D721Med (cell line): ENCODE data around the gene MCF2.

Experiments
- DNase-seq: peaks from one replicate; pipeline ENCODE4 v3.0.0; 2011; ENCODE audit warnings: low spot score; ENCODE audit not compliant: insufficient read length
- FAIRE-seq: peaks from 2 replicates; lab custom pipeline; 2011; peaks lifted over from hg19 to GRCh38; lab: Jason Lieb, UNC
- CTCF ChIP-seq: IDR thresholded peaks from 2 replicates; pipeline ENCODE4 v1.5.1; 2012; ENCODE audit warnings: mild to moderate bottlenecking, control low read depth; ENCODE audit not compliant: insufficient read depth; ENCODE audit errors: missing control alignments

Gene MCF2

GRCh38 chrX:139734996-139735395 is 27.0 kb upstream of the MCF2 start:
- DNase-seq (no peak), FAIRE-seq (no peak)
- no peak for TF ChIP-seq CTCF

- FAIRE-seq (no peak), DNase-seq (no peak)
- TF ChIP-seq CTCF, result no peak
Measured at GRCh38 chrX:139725720-139726119, 17.8 kb upstream of the MCF2 start.

- TF ChIP-seq CTCF, result no peak
- DNase-seq (no peak), FAIRE-seq (no peak)
Measured at GRCh38 chrX:139724626-139725025, 16.7 kb upstream of the MCF2 start.

GRCh38 chrX:139720979-139721378 is 13.0 kb upstream of the MCF2 start:
- TF ChIP-seq CTCF, result no peak
- no peak for DNase-seq
- FAIRE-seq, result no peak

GRCh38 chrX:139720136-139720535 is 12.2 kb upstream of the MCF2 start:
- FAIRE-seq (no peak), DNase-seq (no peak)
- no peak for TF ChIP-seq CTCF

- FAIRE-seq, result no peak
- DNase-seq, result no peak
Measured at GRCh38 chrX:139702658-139703057, 5.3 kb downstream of the MCF2 start.

GRCh38 chrX:139692908-139693307 is 15.1 kb downstream of the MCF2 start:
- FAIRE-seq, result no peak
- TF ChIP-seq CTCF, result no peak
- DNase-seq, result no peak

More at GRCh38 chrX:139702658-139703057, 5.3 kb downstream of the MCF2 start:
- no peak for TF ChIP-seq CTCF
